C4-2B (cell line): ENCODE measurements around the gene NLGN2.

Experiments used
- ZFX ChIP-seq: fragments of 450-650 bp; IDR thresholded peaks from 2 replicates; pipeline ENCODE4 v1.6.1; 2017
- TF ChIP-seq, protein P1 (sequence below): fragments of 450-650 bp; conservative IDR thresholded peaks from 2 replicates; pipeline ENCODE4 v1.5.1; 2017; ENCODE audit warnings: mild to moderate bottlenecking

DNA sequence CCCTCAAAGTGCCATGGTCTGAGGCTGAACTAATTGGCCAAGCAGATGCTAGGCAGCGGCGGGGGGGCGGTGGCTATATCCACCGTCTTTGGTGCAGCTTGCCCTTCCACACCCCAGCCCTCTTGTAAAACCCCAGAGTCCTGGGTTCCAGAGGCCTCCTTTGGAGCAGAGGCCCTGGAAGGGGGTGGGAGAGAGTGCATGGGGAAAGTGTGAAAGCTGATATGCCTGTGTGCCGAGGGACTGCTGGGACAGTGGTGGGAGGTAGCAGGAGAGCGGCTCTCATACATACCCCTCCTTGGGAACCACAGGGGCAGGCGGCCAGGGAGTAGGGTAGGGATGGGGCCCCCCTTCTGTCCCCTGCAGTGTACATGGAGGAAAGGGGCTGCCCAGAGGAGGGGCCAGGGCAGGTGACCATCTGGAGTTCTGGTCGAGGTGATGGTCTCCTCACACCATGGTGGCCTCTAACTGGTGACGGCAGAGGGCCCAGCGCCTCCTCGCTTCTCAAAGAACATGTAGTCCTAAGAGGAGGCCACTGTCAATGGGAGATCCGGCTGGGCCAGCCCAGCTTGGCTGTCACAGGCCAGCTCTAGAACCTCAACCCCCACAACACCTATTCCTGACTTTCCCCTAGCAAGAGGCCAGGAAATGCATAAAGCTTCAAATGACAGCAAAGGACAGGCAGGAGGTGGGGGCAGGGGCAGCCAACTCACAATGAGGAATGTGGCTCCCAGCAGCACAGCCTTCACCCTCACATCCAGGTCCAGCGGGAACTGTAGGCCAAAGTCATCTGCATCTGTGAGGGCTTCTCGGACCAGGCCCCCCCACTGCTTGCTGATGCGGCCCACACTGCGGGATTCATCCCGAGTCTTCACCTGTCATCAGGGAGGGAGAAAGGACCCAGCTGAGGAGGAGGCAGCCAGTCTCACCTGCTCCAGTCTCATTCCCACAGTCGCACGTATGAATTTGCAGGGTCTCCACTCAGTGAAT lies 17.4 kb upstream of the NLGN2 start:
- TF ChIP-seq, protein P1, sequence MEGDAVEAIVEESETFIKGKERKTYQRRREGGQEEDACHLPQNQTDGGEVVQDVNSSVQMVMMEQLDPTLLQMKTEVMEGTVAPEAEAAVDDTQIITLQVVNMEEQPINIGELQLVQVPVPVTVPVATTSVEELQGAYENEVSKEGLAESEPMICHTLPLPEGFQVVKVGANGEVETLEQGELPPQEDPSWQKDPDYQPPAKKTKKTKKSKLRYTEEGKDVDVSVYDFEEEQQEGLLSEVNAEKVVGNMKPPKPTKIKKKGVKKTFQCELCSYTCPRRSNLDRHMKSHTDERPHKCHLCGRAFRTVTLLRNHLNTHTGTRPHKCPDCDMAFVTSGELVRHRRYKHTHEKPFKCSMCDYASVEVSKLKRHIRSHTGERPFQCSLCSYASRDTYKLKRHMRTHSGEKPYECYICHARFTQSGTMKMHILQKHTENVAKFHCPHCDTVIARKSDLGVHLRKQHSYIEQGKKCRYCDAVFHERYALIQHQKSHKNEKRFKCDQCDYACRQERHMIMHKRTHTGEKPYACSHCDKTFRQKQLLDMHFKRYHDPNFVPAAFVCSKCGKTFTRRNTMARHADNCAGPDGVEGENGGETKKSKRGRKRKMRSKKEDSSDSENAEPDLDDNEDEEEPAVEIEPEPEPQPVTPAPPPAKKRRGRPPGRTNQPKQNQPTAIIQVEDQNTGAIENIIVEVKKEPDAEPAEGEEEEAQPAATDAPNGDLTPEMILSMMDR, result no peak
- TF ChIP-seq ZFX, result no peak
